Measurements from ENCODE around the gene GAGE13.
"Not testable (repeated sequence)": the region's sequence is repeated elsewhere in the genome, so short reads cannot be mapped to it uniquely, and the experiment has no call there.

Gene GAGE13

GRCh38 chrX:49341449-49341848 lies 10.1 kb downstream of the GAGE13 start:
- DNase-seq, result not testable (repeated sequence)

DNA sequence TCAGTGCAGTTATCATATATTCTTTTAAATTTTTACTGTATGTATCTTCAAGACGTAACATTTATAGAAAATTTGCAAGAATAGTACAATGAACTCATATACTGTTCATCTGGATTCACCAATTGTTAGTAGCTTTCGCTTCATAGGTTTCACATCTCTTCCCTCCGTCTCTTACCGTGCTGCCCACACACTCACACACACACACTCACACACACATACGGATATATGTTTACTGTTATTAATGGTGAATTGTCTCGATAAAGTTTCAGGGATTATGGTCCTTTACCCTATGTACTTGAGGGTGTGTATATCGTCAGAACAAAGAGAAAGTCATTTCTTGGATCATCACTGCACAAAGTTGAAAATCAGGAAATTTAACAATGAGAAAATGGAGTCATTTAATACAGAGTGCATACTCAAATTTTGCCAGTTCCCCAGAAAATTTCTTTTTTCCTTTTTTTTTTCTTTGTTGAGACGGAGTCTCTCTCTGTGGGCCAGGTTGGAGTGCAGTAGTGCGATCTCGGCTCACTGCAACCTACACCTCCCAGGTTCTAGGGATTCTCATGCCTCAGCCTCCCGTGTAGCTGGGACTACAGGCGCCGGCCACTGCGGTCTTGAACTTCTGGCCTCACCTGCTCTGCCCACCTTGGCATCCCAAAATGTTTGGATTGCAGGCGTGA lies 13.3 kb downstream of the GAGE13 start:
- not testable (repeated sequence) for DNase-seq

DNA sequence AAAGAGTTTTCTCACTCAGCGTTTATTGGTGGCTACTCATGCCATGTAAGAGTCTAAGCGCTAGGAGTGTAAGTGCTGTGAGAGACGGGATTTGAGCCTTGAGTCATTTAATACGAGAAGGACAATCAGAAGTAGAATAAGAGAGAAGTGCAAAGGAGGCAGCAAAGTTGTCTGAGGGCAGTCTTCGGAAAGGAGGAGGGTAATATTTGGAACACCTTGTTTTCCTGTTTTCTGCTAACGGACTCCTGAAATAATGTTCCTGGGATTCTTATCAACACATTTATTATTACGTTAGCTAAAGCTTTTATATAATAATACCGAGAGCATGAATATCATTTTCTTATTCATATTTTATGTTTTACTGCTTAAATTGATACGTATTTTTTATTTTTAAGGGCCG lies 14.0 kb downstream of the GAGE13 start:
- DNase-seq, result not testable (repeated sequence)

- DNase-seq, result not testable (repeated sequence)
Observed at GRCh38 chrX:49346150-49346549, 14.8 kb downstream of the GAGE13 start.

All from Kasumi-1 (cell line).